ENCODE measurements around the gene MSH2. TPM values are rescaled to one million over a fixed set of nuclear protein-coding genes. Genes with fewer than 3 reads are reported as not detected.

The MSH2 gene
- polyA plus RNA-seq, 6 donors from 2014 or later: 22.9 to 33.5 (median 31.0) TPM

GRCh38 chr2:47459021-47459420 lies 56.1 kb downstream of the MSH2 start:
- DNase-seq: no peak
- H3K27ac Mint-ChIP-seq: peak overlapping the region in 1 of 6 donors; percentile 7
- H3K36me3 Mint-ChIP-seq: peaks cover 34 to 35% of the 10 kb centered on the region in 2 donors

GRCh38 chr2:47460766-47461165 lies 57.8 kb downstream of the MSH2 start:
- peaks cover 10 to 20% (median 20%) of the 10 kb centered on the region in 3 donors for H3K4me1 Mint-ChIP-seq
- H3K9me3 Mint-ChIP-seq: peaks cover 0 to 6% (median 2%) of the 10 kb centered on the region in 7 donors
- H3K27me3 Mint-ChIP-seq: no peaks in the 10 kb centered on the region
- no peak overlapping the region for H3K4me3 Mint-ChIP-seq
- no peak for ATAC-seq (ENCODE audit: low read depth in 2 of 2)
- H3K36me3 Mint-ChIP-seq: peaks cover 32 to 37% of the 10 kb centered on the region in 2 donors
- DNase-seq: no peak
- no peak overlapping the region for H3K27ac Mint-ChIP-seq

More at GRCh38 chr2:47459021-47459420, 56.1 kb downstream of the MSH2 start:
- no peak for ATAC-seq (ENCODE audit: low read depth in 2 of 2)
- Mint-ChIP-seq H3K4me1 (peaks cover 10 to 20% (median 20%) of the 10 kb centered on the region in 3 donors), H3K4me3 (no peak overlapping the region), H3K9me3 (peaks cover 0 to 6% (median 2%) of the 10 kb centered on the region in 7 donors), H3K27me3 (no peaks in the 10 kb centered on the region)

- H3K4me1 Mint-ChIP-seq: no peaks in the 10 kb centered on the region
- no peak overlapping the region for H3K27ac Mint-ChIP-seq
- H3K36me3 Mint-ChIP-seq: peaks cover 28 to 29% of the 10 kb centered on the region in 2 donors
- DNase-seq (no peak), ATAC-seq (ENCODE audit: low read depth in 2 of 2) (no peak)
- H3K4me3 Mint-ChIP-seq: no peak overlapping the region
- no peaks in the 10 kb centered on the region for H3K27me3 Mint-ChIP-seq
- H3K9me3 Mint-ChIP-seq: no peaks in the 10 kb centered on the region
Measured at GRCh38 chr2:47471429-47472116, 68.6 kb downstream of the MSH2 start.

GRCh38 chr2:47479863-47480262 lies 76.9 kb downstream of the MSH2 start:
- Mint-ChIP-seq H3K27me3 (no peaks in the 10 kb centered on the region), H3K36me3 (peaks cover 24 to 39% of the 10 kb centered on the region in 2 donors), H3K4me3 (no peak overlapping the region), H3K4me1 (no peaks in the 10 kb centered on the region), H3K9me3 (no peaks in the 10 kb centered on the region), H3K27ac (peak overlapping the region in 1 of 6 donors; percentile 38)
- no peak for ATAC-seq (ENCODE audit: low read depth in 2 of 2)
- no peak for DNase-seq

- no peak for ATAC-seq (ENCODE audit: low read depth in 2 of 2)
- Mint-ChIP-seq H3K27ac (no peak overlapping the region), H3K9me3 (no peaks in the 10 kb centered on the region), H3K27me3 (no peaks in the 10 kb centered on the region), H3K36me3 (peaks cover 16 to 27% of the 10 kb centered on the region in 2 donors), H3K4me1 (peaks cover 10 to 12% (median 12%) of the 10 kb centered on the region in 3 donors), H3K4me3 (no peak overlapping the region)
- DNase-seq: no peak
Measured at GRCh38 chr2:47483191-47483590, 80.2 kb downstream of the MSH2 start.

GRCh38 chr2:47484396-47484795 lies 81.4 kb downstream of the MSH2 start:
- peaks cover 16 to 24% of the 10 kb centered on the region in 2 donors for H3K36me3 Mint-ChIP-seq
- no peak overlapping the region for H3K4me3 Mint-ChIP-seq
- no peaks in the 10 kb centered on the region for H3K27me3 Mint-ChIP-seq
- no peak overlapping the region for H3K27ac Mint-ChIP-seq
- ATAC-seq (ENCODE audit: low read depth in 2 of 2) (no peak), DNase-seq (no peak)
- H3K4me1 Mint-ChIP-seq: peaks cover 10 to 12% (median 12%) of the 10 kb centered on the region in 3 donors
- no peaks in the 10 kb centered on the region for H3K9me3 Mint-ChIP-seq

- no peaks in the 10 kb centered on the region for H3K9me3 Mint-ChIP-seq
- H3K36me3 Mint-ChIP-seq: peaks cover 16 to 24% of the 10 kb centered on the region in 2 donors
- H3K27ac Mint-ChIP-seq: peak overlapping the region in 1 of 6 donors; percentile 21
- no peak overlapping the region for H3K4me3 Mint-ChIP-seq
- peaks cover 10 to 12% (median 12%) of the 10 kb centered on the region in 3 donors for H3K4me1 Mint-ChIP-seq
- ATAC-seq (ENCODE audit: low read depth in 2 of 2) (no peak), DNase-seq (no peak)
- H3K27me3 Mint-ChIP-seq: no peaks in the 10 kb centered on the region
Measured at GRCh38 chr2:47485177-47485576, 82.2 kb downstream of the MSH2 start.

GRCh38 chr2:47485751-47486300 lies 82.9 kb downstream of the MSH2 start:
- DNase-seq (no peak), ATAC-seq (ENCODE audit: low read depth in 2 of 2) (no peak)
- Mint-ChIP-seq H3K27ac (no peak overlapping the region), H3K9me3 (no peaks in the 10 kb centered on the region), H3K36me3 (peaks cover 11 to 20% of the 10 kb centered on the region in 2 donors), H3K4me1 (peaks cover 10 to 12% (median 12%) of the 10 kb centered on the region in 3 donors), H3K4me3 (no peak overlapping the region), H3K27me3 (no peaks in the 10 kb centered on the region)

GRCh38 chr2:47486841-47487497 lies 84.0 kb downstream of the MSH2 start:
- H3K27me3 Mint-ChIP-seq: no peaks in the 10 kb centered on the region
- peak; percentile 98 to 99 for ATAC-seq (ENCODE audit: low read depth in 2 of 2)
- H3K27ac Mint-ChIP-seq: peak overlapping the region; percentile 45 to 93 (median 60)
- peaks cover 10 to 12% (median 12%) of the 10 kb centered on the region in 3 donors for H3K4me1 Mint-ChIP-seq
- peaks cover 4 to 16% of the 10 kb centered on the region in 2 donors for H3K36me3 Mint-ChIP-seq
- DNase-seq: peak; percentile 32
- peak overlapping the region in 5 of 8 donors; percentile 4 to 64 (median 43) for H3K4me3 Mint-ChIP-seq
- H3K9me3 Mint-ChIP-seq: no peaks in the 10 kb centered on the region

- ATAC-seq (ENCODE audit: low read depth in 2 of 2) (no peak), DNase-seq (no peak)
- H3K27me3 Mint-ChIP-seq: no peaks in the 10 kb centered on the region
- peaks cover 0 to 16% of the 10 kb centered on the region in 2 donors for H3K36me3 Mint-ChIP-seq
- H3K9me3 Mint-ChIP-seq: peaks cover 0 to 1% (median 0%) of the 10 kb centered on the region in 7 donors
- H3K4me1 Mint-ChIP-seq: peaks cover 10 to 12% (median 12%) of the 10 kb centered on the region in 3 donors
- peak overlapping the region in 1 of 8 donors; percentile 12 for H3K4me3 Mint-ChIP-seq
- H3K27ac Mint-ChIP-seq: peak overlapping the region in 4 of 6 donors; percentile 60 to 93 (median 70)
Measured at GRCh38 chr2:47487498-47487875, 84.5 kb downstream of the MSH2 start.

- H3K36me3 Mint-ChIP-seq: peaks cover 0 to 7% of the 10 kb centered on the region in 2 donors
- H3K4me1 Mint-ChIP-seq: peaks cover 10 to 12% (median 12%) of the 10 kb centered on the region in 3 donors
Measured at GRCh38 chr2:47488870-47489584, 86.1 kb downstream of the MSH2 start.

GRCh38 chr2:47490406-47490805 lies 87.5 kb downstream of the MSH2 start:
- DNase-seq (no peak), ATAC-seq (ENCODE audit: low read depth in 2 of 2) (no peak)
- H3K36me3 Mint-ChIP-seq: no peaks in the 10 kb centered on the region
- peaks cover 0 to 4% (median 0%) of the 10 kb centered on the region in 7 donors for H3K9me3 Mint-ChIP-seq
- peaks cover 10 to 12% (median 12%) of the 10 kb centered on the region in 3 donors for H3K4me1 Mint-ChIP-seq
- H3K4me3 Mint-ChIP-seq: no peak overlapping the region
- peaks cover 0 to 5% (median 0%) of the 10 kb centered on the region in 3 donors for H3K27me3 Mint-ChIP-seq
- H3K27ac Mint-ChIP-seq: no peak overlapping the region

More at GRCh38 chr2:47488870-47489584, 86.1 kb downstream of the MSH2 start:
- H3K9me3 Mint-ChIP-seq: peaks cover 0 to 2% (median 0%) of the 10 kb centered on the region in 7 donors
- no peak for ATAC-seq (ENCODE audit: low read depth in 2 of 2)
- no peak overlapping the region for H3K4me3 Mint-ChIP-seq
- no peaks in the 10 kb centered on the region for H3K27me3 Mint-ChIP-seq
- no peak overlapping the region for H3K27ac Mint-ChIP-seq
- no peak for DNase-seq
